NCI-H2029 treated with DMSO at 0.1 percent for 48 hours (cell line): ENCODE measurements around the gene MTOR.

ENCODE experiments used
- DNase-seq: peaks from one replicate; lab custom pipeline; 2025; lab: John Stamatoyannopoulos, UW

Gene MTOR

DNA sequence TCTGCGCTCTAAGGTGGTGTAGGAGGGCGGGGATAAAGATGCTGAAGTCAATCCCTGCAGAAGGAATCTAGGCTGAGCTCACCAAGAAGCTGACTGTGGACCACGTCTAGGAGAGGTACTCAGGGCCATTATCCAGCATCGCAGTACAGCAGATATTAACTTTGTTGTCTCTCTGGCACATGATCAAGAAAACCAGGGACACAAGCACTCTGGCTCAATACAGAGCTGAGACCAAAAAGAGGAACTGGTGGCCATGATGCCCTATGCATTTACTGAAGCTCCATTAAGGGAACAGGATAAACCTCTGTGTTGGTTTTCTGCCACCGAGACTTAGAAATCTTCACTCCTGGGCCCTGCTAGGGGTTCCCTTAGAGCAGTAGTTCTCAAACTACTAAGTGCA is 111.2 kb downstream of the MTOR start:
- DNase-seq, result no peak

DNA sequence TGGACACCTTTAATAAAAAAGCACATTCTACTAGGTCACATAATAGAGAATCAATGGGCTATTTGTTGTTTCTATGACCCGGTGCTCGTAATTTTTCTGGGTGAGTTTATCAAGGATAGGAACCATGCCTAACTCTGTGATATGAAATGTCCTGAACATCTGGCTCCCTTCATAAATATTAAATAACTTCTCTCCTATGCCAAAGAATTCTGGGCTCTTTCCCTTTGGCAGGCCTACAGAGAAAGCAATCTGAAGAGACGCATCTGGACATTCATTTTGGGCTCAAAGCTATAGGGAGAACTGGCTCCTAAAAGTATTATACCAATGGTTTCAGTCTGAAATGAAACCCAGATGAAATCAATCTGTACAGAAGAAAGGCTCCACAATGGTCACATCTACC is 112.0 kb downstream of the MTOR start:
- no peak for DNase-seq

DNA sequence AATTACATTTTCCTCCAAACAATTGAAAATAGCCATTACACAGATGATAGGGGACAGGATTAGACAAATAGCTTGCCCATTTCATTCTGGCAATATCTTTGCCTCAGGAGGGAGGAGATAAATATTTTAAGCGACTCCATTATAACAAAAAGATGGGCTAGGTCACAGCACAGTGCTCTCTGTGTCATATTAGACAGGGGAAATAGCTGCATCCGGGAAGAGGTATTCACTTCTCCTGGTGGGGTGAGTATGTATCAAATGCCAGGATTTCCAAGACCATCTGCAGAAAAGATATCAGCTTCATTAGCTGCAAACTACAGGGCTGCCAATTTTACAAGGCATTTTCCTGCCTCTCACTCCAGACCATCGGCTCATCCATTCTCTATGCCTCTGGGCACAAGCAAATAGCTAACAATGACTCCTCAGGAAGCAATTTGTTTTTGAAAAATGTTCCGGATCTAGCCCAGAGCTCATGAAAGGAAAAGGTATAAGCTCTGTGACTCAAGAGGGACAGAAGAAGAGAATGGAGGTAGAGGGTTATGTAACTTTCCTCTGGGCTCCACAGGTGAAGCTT is 115.1 kb downstream of the MTOR start:
- no peak for DNase-seq

DNA sequence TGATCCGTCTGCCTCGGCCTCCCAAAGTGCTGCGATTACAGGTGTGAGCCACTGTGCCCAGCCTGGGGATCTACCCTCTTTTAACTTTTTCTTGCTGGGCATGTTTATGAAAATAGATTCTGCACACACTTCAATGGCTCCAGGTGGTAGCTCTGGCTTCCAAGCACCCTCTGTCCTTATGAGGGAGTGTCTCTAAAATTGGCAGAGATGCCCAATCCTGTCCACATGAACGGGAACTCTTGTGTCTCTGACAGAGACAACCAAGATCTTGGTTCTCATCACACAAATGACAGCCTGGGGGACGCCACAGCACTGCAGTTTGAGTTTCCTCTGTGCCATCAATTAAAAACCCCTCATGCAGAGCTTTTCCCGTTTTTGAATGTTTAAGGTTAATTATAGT is 116.6 kb downstream of the MTOR start:
- DNase-seq, result no peak

DNA sequence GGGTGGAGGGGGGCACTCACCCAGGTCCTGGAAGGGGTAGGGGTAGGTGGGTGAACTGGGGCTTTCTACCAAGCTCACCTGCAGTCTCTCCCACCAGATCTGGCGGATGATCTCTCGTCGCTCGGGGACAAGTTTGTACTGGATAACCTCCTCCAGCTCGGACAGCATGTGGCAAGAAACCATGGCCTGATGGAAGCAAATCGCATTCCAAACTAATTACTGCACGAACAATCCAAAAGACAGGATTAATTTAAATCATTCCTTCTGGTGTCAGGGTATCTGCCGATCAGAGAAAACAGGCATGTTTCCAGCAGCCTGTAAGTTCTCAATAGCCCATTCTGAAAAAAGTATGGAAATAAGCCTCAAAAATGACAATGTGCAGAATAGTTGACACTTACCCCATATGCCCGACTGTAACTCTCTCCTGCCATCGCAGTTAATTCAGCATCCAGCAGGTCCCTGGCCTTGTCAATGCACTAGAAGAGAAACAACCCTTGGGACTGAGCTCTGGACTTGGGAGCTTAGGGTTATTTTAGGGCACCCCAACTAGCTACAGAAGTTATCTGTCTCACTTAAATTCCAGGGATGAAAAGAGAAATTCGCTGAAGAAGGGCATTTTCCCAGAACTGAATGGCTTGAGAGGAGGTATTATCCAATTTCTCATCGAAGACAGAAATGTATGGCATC is 117.6 kb downstream of the MTOR start:
- DNase-seq, result no peak

DNA sequence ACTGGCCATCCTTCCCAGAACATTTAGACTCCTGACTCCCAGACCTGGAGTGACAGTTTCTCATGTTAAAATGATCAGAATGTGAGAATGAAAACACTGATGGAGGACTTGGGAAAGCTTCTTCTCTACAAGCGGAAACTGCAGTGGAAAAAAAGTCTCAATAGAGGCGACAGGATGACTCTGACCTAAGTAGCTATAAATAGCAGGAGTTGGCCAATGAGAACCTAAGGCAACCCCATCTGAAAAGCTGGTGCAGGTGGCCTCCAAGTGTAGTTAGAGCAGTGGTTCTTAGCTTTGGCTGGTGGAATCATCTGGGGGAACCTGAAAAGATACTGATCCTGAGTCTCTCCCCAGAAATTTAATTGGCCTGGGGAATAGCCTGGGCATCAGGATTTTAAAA is 118.4 kb downstream of the MTOR start:
- no peak for DNase-seq

GRCh38 chr1:11143401-11143800 is 119.0 kb downstream of the MTOR start:
- DNase-seq, result no peak

DNA sequence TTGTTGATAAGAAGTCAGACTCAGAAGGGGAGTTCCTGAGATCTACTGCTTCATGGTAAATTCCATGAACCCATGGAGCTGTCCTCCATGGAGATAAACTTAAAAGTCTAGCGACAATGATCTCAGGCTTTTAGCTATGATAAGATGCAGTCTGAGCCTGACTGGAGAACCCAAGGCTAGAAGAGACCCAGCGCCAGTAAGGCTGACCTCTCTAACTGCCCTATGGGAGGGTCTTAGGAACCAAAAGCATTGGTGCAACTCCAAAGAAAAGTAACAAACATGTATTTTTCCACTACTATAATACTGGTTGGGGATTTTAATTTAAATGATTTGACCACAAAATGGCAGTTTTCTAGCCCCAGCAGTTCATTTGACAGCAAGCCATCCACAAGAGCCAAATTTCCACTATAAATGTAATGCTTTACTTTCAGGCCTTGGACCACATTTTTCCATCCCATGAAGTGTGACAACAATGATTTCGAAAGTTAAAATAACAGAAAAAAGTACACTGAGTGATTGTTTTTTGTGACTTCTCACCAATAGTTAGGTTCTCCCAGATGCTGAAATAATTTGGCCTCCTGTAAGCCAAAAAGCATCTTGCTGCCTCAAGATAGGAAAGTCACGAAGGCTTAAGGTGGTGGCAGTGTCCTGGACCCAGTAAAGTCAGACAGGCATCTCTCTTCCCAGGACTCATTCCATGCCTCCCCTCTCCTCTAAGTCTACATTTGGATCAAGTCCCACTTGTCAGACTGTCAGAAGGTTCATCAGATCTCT is 119.5 kb downstream of the MTOR start:
- DNase-seq, result no peak

DNA sequence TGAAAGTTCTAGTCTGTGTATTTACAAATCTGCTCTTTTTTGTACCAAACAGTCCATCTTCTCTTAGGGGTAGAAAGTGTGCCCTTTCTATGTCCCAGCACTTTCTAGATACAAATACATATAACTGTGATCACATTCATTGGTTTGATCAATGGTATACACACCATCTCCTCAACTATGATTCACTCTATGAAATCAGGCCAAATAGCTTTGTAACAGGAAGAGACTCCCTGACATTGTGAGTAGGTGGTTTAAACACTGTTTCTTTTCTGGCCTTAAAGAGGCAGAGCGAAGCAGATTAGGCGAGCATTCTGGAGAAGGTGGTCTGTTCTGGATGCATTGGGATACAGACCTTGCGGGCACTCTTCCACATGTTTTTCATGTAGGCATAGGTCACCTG is 123.4 kb downstream of the MTOR start:
- DNase-seq, result no peak

- no peak for DNase-seq
These were observed 124.3 kb downstream of the MTOR start for GRCh38 chr1:11138029-11138428.

GRCh38 chr1:11134898-11135266 is 127.5 kb downstream of the MTOR start:
- DNase-seq, result no peak

DNA sequence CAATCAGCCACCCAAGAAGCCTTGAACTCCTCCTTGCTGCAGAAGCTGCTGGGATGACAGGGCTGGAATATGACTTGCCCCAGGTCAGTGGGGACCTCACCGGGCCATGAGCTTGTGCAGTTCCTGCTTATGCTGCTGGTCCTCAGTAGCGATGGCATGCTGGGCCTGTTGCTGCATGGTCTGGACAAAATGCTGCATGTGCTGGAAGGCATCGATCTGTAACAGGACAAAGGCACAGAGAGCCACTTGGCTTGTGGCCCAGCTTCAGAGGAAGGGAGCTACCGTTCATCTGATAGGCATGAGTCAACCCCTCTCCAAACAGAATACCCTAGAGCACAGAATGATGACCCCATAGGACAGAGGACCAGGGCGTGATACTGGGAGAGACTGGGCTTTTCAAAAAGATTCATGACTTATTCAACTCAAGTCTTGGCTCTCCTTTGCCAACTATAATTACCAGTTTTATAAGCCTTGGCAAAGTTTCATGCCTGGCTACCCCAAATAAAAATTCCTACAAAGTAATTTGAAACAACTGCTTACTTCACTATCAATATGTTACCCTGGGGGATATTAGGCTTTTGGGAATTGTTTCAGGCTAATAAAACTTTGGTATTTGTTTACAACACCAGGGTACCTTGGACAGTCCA is 128.0 kb downstream of the MTOR start:
- no peak for DNase-seq

- no peak for DNase-seq
These were observed 129.6 kb downstream of the MTOR start for GRCh38 chr1:11132563-11133293.

GRCh38 chr1:11131816-11132215 is 130.5 kb downstream of the MTOR start:
- no peak for DNase-seq

DNA sequence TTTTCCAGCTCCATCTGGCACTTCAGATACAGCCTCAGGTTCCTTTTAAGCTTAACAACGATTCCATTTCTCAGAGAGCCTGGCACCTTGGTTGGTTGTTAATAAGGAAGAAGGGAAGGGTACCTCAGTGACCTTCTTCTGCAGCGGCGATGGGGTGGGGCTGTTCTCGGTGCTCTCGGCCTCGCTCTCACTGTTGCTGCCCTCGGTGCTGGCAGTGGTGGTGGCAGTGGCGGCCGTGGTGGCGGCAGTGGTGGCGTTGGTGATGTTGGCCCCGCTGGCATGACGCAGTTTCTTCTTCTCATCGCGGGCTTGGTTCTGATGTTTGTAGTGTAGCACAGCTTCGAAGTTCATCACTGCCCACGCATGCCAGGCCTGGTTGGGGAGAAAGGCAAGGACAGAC is 131.9 kb downstream of the MTOR start:
- DNase-seq, result no peak

- DNase-seq, result no peak
These were observed 132.5 kb downstream of the MTOR start for GRCh38 chr1:11129649-11130390.

GRCh38 chr1:11126569-11126968 is 135.8 kb downstream of the MTOR start:
- no peak for DNase-seq

- DNase-seq, result no peak
These were observed 136.4 kb downstream of the MTOR start for GRCh38 chr1:11125931-11126330.

GRCh38 chr1:11124965-11125364 is 137.4 kb downstream of the MTOR start:
- no peak for DNase-seq

DNA sequence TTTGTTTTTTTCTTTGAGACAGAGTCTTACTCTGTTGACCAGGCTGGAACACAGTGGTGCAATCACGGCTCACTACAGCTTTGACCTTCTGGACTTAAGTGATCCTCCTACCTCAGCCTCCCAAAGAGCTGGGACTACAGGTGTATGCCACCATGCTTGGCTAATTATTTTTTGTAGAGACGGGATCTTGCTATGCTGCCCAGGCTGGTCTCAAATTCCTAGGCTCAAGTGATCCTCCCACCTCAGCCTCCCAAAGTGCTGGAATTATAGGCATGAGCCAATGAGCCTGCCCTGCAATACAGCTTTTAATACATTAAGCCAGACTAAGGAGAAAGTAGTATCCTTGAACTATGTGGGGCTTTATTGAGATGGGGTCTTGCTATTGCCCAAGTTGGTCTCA is 146.0 kb downstream of the MTOR start:
- no peak for DNase-seq

DNA sequence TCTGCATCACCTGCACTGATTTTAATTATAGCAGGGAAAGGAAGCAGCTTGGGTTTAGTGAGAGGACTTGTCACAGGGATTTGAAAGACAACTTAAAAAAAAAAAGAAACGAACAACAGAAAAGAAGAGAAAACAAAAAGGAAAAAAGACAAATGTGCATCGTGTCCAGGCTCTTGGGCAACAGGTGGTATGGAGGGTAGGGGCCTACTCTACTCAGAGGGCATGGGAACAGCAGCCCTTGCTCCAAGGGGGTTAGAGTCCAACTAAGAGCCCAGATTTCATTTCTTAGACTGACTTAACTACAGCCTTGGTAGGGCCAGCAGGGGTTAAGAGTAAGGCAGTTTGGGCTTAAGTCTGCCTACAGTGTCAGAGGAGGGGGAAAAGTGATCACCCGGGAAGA is 147.4 kb downstream of the MTOR start:
- no peak for DNase-seq
